ENCODE results near the gene CTSH.

CTSH gene

GRCh38 chr15:78944669-78945407 is at the start of gene CTSH:
CTSH (minus strand) TSS chr15:78945046; CDS start chr15:78944981, 65 bp downstream.
- peak; percentile 54 to 77 for DNase-seq

- DNase-seq = no peak
Measured at GRCh38 chr15:78993931-78994530, 49.2 kb upstream of the CTSH start.

GRCh38 chr15:78993257-78993930 is 48.5 kb upstream of the CTSH start:
- no peak for DNase-seq

GRCh38 chr15:78992416-78993256 is 47.8 kb upstream of the CTSH start:
- no peak for DNase-seq

- no peak for DNase-seq
Measured at GRCh38 chr15:78991879-78992278, 47.0 kb upstream of the CTSH start.

- no peak for DNase-seq
Measured at GRCh38 chr15:78991476-78991875, 46.6 kb upstream of the CTSH start.

GRCh38 chr15:78990278-78990677 is 45.4 kb upstream of the CTSH start:
- DNase-seq = no peak

GRCh38 chr15:78989701-78990240 is 44.9 kb upstream of the CTSH start:
- DNase-seq = no peak

- peak; percentile 93 to 99 for DNase-seq
Measured at GRCh38 chr15:78988361-78988911, 43.6 kb upstream of the CTSH start.

GRCh38 chr15:78987556-78988360 is 42.9 kb upstream of the CTSH start:
- DNase-seq = peak; percentile 75 to 76

- DNase-seq = no peak
Measured at GRCh38 chr15:78985859-78986475, 41.1 kb upstream of the CTSH start.

GRCh38 chr15:78984041-78984440 is 39.2 kb upstream of the CTSH start:
- DNase-seq = no peak

GRCh38 chr15:78983146-78983918 is 38.5 kb upstream of the CTSH start:
- DNase-seq = peak; percentile 26 to 74

- no peak for DNase-seq
Measured at GRCh38 chr15:78982736-78983135, 37.9 kb upstream of the CTSH start.

GRCh38 chr15:78981532-78982313 is 36.9 kb upstream of the CTSH start:
- DNase-seq = no peak

GRCh38 chr15:78979456-78980320 is 34.8 kb upstream of the CTSH start:
- peak in 1 of 2 donors; percentile 51 for DNase-seq

GRCh38 chr15:78978601-78979179 is 33.8 kb upstream of the CTSH start:
- no peak for DNase-seq
